Umbilical cord (tissue), 2 donors: ENCODE results near the gene NCOA7. TPM values are rescaled to one million over a fixed set of nuclear protein-coding genes. Genes with fewer than 3 reads are reported as not detected.

Experiments used
- DNase-seq: peaks from one replicate; pipeline ENCODE4 v3.0.0-alpha.2; 2015; ENCODE audit warnings: low spot score
- total RNA-seq: library from RNA; depleted of rRNA; stranded (reverse); fragments of >200 nt; gene quantifications from one replicate; pipeline ENCODE4 v1.2.3, GENCODE V29; 2014; ENCODE audit warnings: low replicate concordance; ENCODE audit not compliant: insufficient read depth

NCOA7 gene, protein sequence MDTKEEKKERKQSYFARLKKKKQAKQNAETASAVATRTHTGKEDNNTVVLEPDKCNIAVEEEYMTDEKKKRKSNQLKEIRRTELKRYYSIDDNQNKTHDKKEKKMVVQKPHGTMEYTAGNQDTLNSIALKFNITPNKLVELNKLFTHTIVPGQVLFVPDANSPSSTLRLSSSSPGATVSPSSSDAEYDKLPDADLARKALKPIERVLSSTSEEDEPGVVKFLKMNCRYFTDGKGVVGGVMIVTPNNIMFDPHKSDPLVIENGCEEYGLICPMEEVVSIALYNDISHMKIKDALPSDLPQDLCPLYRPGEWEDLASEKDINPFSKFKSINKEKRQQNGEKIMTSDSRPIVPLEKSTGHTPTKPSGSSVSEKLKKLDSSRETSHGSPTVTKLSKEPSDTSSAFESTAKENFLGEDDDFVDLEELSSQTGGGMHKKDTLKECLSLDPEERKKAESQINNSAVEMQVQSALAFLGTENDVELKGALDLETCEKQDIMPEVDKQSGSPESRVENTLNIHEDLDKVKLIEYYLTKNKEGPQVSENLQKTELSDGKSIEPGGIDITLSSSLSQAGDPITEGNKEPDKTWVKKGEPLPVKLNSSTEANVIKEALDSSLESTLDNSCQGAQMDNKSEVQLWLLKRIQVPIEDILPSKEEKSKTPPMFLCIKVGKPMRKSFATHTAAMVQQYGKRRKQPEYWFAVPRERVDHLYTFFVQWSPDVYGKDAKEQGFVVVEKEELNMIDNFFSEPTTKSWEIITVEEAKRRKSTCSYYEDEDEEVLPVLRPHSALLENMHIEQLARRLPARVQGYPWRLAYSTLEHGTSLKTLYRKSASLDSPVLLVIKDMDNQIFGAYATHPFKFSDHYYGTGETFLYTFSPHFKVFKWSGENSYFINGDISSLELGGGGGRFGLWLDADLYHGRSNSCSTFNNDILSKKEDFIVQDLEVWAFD
- total RNA-seq: 31.3 TPM

DNA sequence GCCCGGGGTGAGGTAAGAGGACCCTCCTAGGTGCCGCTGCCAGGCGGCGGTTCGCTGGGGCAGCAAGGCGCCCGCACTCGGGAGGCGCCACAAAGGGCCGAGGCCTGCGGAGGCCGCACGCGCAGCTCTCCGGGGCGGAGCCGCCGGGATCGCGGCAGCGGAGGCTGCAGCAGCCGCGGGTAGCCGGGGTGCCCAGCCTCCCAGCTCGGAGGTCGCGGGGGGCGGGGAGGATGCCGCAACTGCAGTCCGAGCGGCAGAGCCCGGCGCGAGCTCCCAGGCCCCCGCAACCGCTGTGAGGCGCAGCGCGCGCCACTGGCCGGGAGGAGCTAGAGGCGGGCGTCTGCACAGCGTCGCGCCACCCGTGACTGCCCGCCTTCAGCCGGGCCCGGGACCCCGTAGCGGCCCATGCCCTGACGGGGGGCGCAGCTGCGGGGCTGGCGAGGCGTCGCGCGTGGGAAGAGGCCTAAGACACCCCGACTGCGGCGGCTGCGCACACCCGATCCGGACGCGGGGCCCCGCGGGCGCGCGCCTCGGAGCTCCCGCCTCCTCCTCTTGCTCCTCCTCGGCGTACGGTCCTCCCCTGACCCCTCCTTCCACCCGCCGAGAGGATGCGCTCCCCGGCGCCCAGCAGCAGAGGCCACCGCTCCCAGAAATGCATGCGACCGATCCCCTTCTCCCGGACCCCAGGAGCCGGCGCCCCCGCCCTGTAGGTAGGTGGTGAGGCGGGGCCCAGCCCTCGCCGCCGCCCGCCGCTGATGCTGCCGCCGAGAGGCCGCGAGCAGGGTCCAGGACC, at the start of gene NCOA7:
Gene NCOA7, plus strand, starts transcription at position 603 of the 793 bp plus-strand sequence. CDS start 24,395 bp downstream, outside the sequence.
- DNase-seq: peak; percentile 89

DNA sequence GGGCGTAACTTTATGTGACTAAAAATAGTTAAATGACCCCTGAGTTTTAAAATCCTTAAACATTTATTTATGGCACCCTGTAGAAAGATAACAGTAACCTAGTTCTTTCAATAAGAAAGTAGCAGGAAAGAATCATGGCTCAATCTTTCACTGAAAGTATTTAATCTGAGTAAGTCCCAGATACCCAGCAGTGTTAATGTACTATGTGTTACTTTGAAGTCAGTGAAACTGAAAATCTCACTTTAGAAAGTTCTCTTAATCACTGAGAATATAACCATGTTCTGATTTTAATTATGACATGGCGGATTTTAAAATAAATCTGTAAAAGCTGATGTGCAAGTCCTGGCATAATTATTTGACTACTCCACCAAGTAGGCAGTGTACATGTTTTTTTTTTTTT, 49.4 kb upstream of the NCOA7 start:
- no peak for DNase-seq

DNA sequence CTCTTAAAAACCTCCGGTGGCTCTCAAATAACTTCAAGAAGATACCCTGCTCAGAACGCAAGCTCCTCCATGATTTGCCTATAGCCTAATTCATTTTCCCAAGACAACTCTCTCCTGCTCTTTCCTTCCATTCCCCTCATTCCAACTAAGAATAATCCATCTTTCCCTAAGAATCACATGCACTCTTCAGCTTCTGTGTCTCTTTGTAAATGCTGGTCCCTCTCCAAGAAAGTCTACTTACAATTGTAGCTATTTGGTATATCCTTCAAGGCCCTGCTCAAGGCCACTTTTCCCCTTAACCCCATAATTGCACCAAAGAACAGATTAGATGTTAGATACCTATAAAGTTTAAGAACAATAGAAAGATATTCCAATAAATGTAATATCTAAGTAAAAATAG, 48.7 kb upstream of the NCOA7 start:
- no peak for DNase-seq

DNA sequence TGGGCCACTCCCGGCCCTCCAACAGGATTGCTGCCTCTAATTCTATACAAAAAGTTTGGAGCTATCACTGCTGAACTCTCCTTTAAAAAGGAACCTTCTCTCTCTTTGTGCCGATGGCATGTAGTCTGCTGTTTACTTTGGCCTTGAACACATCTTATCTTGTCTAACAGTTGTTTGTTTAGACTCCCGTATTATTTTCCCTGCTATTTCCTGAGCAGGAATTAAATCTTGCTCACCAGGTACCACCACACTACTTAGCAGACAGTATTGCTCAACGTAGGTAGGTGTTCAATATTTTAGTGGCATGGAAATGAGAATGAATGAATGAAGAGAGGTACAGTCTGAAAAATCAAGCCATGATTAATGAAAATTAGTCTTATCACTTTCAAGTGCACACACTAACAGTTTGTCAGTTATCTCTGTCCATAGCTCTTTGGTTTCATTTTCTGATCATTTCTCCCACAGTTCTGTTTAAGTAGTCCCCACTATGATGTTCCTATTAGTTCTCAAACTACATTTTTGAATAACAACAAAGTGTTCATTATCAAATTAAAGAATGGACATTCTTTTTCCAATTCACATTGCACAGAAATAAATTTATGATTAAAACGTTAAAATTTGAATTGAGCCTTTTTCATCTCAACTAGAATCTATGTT, 48.2 kb upstream of the NCOA7 start:
- DNase-seq: no peak

DNA sequence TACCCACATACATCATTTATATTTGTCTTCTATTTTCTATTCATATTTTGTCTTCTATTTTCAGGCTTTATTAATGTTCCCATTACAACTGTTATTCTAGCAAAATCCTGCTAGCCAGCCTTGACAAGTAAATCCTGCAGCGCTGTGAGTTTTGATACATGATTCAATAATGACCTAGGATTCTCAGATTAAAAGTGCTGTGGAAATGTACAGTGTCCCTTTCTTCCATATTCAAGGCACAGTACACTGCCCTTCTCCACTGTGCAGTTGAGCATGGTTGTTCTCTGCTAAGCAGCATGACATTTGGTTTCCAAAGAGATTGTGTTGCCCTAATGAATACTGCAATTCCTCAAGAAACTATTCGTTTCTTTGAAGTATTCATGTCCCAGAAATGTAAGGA, 47.2 kb upstream of the NCOA7 start:
- DNase-seq: no peak

DNA sequence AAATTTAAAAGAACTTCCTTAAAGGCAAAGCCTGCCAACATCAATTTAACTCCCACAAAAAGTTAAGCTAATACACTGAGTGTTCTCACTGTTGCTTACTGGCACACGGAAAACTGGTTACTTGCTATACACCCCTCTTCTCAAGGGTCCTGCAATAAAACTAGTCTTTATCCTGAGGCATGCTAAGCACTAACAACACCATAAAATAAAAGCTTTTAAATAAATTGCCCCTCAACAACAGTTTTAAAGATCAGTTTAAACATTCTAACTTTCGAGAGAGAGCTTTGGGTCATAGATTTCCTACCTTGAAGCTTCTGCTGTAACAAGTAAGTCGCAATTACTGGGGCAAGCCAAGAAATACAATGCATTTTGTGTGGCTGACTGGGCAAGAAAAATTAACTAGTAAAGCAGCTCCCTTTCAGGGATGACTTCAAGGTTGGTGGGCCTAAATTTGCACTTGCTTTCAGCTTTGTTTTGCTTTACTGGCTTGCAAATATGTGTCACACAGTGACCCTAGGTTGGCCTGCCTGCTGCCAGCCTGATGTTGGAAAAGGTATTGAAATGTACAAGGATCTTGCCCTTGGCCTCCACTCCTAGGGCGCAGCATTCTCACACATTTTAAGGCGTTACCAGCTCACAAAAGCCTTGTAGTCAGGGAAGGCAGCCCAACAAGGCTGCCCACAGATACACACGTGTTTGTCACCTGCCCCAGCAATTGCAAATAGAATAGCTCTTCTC, 45.3 kb upstream of the NCOA7 start:
- DNase-seq: no peak

DNA sequence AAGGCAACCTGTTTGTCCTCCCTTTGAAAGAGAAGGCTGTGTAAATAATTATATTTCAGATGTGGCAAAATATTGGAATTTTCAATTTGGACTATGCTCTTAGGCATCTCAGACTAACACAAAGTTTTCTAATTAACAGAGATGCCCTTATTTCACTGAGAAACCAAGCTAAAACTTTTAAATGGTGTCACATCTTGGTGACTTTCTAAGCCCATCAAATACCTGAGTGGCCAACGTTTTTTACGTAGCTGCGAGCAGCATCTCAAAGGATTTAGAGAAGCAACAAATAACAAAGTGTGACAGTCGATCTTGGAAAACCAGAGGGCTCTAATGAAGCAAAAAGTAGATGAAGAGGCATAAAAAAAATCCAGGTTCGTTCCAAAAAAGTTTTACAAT, 44.7 kb upstream of the NCOA7 start:
- DNase-seq: no peak

DNA sequence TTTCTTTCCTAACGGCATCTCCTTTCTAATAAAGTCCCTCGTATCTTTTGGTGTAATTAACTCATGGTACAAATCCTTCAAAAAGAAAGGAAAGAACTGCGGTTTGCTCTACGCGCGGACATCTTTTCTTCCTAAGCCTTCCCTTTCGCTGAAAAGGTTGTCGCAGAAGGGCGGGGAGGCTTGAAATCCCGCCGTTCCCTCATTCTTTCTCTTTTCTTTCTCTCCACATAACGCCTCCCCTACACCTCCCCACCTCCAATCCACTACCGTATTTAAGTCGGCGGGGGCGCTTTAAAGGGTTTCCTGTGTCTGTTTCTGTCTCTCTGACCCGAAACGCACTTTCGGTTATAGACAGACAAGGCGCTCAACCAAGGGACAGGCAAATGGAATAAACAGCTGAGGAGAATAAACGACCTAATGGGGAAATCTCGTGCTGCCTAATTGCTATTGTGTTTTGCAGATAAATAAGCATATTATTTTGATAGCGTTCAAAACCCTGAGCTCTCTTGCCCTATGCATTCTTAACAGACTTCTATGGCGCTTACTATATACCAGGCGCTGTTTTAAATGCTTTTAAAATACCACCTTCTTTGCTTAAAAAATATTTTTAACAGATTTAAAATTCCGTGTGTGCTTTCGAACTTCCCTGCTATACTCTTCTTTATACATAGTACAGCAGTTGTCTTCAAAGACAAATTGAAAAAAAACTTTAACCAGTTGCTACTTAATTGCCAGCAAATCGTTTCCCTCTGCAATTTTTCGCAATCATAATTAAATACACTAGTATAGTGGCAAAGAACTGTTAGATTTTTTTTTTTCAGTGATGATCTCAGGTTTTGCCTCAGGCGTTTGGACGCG, 43.8 kb upstream of the NCOA7 start:
- peak; percentile 90 for DNase-seq

DNA sequence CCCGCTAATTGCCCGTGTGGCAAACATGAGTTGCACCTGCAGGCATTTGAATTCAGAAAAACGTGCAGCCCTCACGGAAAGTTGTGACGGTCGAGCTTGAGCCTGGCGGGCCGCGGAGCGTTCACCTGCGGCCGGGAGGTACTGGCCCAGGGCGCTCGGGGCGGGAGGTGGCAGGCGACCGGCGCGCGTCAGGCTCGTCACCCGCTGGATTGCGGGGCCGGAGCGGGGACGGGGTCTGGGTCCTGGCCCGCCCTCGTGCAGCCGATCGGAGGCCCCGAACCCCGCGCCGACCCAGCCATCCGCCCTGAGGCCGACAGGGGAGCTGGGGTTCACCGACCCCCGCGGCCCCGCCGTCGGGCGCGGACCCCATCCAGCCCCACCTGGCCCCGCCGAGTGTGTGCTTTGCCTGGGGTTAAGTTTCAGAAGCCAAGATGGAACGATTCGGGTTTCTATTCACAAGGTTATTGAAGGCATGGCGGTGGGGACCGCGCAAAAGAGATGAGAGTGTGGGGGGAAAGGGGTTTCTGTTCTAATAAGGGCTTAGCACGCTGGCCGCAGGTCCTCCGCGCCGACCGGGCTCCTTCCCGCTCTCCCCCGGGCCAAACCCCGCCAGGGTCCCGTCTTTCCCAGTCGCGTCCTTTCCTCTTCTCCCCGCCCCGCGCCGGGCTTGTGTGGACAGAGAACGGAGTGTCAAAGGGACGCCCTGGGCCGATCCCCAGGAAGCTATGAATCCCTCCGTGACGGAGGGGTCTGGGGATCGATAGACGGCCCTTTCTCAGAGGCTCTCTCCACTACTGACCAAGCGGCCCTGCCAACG, 43.0 kb upstream of the NCOA7 start:
- no peak for DNase-seq

DNA sequence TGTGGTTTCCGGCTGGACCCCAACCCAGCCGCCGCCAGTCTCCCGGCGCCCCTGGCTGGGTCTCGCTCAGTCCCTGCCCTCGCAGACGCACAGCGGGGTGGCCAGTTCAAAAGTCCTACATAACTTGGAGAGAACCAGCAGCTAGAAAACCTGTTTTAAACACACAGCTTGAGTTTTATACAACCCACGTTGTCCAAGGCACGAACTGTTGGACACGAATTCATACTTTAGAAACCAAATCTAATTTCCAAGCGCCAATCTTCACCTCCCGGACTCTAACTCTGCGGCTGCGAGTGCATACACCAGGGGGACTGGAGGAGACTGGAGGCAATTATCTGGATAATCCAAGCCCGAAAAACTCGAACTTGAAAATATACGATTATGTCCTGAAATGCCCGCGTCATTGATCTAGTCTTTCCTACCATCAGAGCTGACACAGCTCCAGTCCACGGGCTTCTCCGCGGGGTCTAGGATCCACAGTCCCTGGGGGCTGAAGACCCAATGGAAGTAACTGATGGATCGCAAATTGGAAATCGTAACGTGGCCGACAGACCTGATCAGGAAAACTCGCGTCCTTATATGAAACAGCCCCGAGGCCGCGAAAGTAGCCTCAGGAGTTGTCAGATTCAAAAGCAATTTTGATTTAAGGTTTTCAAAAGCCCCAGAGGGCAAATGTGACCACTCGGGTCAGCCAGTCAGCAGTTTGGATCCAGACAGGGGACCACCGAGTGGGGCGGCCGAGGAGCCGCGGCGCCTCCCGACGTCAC, 42.2 kb upstream of the NCOA7 start:
- DNase-seq: no peak

DNA sequence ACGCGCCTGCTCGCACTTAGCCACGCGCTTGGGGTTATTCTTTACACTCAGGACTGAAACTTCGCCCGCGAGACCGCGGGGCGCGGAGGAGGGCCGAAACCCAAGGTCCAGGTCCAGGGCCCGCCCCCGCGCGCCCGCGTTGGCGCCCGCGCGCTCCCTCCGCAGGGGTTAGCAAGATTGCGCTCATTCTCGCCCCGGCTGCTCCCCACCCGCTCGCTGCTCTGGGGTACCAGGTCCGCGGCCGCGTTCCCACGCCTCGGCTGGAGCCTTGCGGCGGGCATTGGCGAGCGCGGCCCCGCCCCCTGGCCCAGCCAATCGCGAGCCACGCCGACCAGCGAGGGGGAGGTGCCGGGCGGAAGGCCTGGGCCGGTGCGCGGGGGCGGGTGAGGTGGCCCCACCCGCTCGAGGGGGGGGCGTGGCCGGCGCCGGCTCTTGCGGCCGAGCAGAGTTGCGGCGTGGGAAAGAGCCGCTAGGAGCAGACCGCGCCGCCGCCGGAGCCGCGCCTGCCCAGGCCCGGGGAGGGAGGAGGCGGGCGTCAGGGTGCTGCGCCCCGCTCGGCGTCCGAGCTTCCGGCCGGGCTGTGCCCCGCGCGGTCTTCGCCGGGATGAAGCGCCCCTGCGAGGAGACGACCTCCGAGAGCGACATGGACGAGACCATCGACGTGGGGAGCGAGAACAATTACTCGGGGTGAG, 41.4 kb upstream of the NCOA7 start, which contains the start of gene HEY2:
Gene HEY2, plus strand, starts transcription at position 460 of the 692 bp plus-strand sequence. Its CDS starts 145 bp downstream, at position 605.
- DNase-seq: peak; percentile 96

DNA sequence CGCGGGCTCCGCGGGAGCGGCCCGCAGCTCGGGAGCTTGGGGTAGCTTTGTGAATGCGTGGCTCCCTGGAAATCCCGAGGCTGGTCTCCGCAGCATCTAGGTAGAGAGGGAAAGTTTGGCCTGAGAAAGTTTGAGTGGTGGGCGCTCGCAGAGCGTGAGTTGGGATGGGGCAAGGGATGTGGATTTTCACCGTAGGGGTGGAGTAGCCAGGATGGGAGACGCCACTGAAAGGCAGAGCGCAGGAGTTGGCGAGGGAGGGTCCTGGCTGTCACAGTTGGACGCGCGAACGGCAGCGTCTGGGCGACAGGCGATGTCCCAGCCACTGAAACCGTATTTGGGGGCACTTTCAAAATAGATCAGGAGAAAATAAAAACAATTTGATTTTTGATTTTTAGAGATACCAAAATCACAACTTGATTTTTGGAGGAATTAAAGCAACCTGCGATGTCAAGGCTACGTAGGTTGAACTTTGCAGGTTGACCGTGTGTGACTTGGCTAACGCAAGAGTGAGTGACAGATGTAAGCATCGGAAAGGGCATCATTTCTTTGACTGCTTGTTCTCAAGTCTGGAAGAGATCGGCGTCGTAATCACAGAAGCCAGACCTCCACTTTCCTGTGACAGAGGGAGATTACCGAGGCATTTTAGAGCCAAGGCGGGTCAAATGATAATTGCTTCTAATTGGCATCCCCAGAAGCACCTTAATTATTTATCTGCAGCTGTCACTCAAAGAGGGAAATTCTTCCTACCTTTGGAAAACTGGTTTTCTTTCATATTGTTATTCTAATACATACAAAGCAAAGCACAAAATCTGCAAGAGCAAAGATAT, 40.7 kb upstream of the NCOA7 start:
- no peak for DNase-seq

DNA sequence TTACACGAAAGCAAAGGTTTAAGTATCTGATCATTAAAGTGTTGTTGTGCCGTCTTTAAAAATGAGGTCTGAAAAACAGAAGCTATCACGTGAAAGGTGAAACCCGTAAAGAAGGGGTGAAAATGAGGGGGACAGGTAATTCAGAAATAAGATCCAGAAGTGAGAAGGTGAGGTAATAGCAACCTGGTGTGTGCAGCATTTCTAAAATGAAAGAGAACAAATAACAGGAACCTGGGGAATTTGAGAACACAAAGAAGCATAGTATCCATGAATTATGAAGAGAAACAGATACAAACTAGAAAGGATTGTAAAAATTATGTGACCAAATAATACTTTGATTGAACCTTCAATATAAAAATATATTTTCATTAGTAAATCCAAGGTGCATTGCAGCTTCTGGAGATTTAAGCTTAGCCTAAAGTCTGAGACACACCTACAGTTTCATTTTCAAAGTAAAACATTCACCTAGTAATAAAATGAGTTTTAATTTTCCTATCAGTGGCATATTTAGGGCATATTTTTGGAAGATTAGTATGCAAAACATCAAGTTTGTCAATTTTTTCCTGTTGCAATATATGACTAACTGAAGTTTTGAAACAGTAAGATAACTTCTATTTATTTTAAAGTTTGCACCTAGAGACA, 39.9 kb upstream of the NCOA7 start:
- no peak for DNase-seq

DNA sequence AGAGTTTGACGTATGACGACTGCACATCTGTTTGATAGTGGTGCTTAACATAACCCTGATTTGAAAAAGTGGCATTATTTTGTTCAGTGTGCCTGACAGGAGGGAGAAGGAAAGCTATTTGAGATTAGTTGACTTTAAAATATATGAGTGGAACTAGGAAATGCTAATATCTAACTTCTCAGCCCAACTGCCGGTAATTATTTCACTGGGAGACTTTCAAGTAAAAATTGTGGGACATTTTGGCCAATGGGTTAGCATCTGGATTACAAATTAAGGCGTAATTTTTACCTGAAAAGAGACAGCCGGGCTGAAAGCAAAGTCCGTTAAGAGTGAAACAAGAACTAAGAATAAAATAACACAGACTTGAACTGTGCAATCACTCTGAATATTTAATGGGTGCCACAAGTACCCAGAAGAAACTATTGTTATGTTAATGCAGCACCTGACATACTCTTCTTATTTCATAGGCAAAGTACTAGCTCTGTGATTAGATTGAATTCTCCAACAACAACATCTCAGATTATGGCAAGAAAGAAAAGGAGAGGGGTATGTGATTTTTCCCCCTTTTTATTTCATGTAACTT, 39.3 kb upstream of the NCOA7 start:
- no peak for DNase-seq

DNA sequence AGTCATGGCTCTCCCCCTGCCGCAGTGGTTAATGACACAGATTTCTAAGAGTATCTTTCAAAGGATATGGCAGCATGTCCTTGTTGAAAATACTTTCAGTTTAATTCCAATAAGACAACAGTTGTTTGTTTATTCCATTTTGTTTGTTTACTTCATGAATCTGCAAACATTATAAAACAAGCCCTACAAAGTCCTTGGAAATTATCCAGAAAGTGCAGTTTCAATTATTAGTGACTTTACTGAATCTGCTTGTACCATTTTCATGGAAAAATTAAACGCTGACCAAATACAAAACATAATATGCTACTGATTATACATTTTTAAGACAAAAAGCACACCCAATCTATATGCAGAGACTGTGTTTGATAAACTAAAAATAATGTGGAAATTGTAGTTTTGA, 38.0 kb upstream of the NCOA7 start:
- no peak for DNase-seq
